IMR-90 (cell line): ENCODE measurements around the gene SLIT1. TPM values are rescaled to one million over a fixed set of nuclear protein-coding genes. Genes with fewer than 3 reads are reported as not detected.
A peak's percentile ranks its signal among the peaks of the same experiment; 100 is the strongest.

Experiments used
- ATAC-seq: fragments of 200-7000 bp; cut with Tn5 transposase; 2 replicates; pipeline ENCODE4 v1.9.1; 2020; ENCODE audit warnings: low read depth, mild to moderate bottlenecking, moderate library complexity
- BruUV-seq: library from RNA; stranded (reverse); fragments of 400-500 nt; replicated peaks from 2 replicates; lab custom pipeline; 2021; lab: Mats Ljungman, UMichigan
- CTCF ChIA-PET: fragments of 300-600 bp; formaldehyde crosslinking; extraction: SDS; loops from one replicate; lab custom pipeline; 2021; ENCODE audit warnings: antibody characterized with exemption; lab: Yijun Ruan, JAX
- POLR2A ChIA-PET: fragments of 300-600 bp; sonication (Branson Sonifier 250); formaldehyde crosslinking; loops from one replicate; lab custom pipeline; 2022; ENCODE audit warnings: antibody characterized with exemption; ENCODE audit not compliant: unreplicated experiment; lab: Charles Lee
- DNase-seq: peaks from one replicate; pipeline ENCODE4 v3.0.0; 2013
- H2AFZ ChIP-seq: replicated peaks from 2 replicates; pipeline ENCODE3; 2013; ENCODE audit warnings: low read length, mild to moderate bottlenecking; ENCODE audit not compliant: poor library complexity
- H2AK5ac ChIP-seq: 2 replicates; pipeline ENCODE4 v1.6.1; 2013; ENCODE audit warnings: low read depth, low read length, inconsistent platforms
- H2AK9ac ChIP-seq: replicated peaks from 2 replicates; pipeline ENCODE3; 2013; ENCODE audit warnings: mild to moderate bottlenecking, low read depth, low read length, moderate library complexity; ENCODE audit not compliant: poor library complexity
- H2BK120ac ChIP-seq: 2 replicates; pipeline ENCODE4 v1.6.1; 2013; ENCODE audit warnings: low read depth, low read length, inconsistent platforms
- H2BK15ac ChIP-seq: 3 replicates; pipeline ENCODE4 v1.6.1; 2013; ENCODE audit warnings: low read depth, low read length, inconsistent platforms
- H2BK20ac ChIP-seq: 2 replicates; pipeline ENCODE4 v1.6.1; 2013; ENCODE audit warnings: low read depth, mild to moderate bottlenecking, inconsistent platforms, low read length, moderate library complexity
- H2BK5ac ChIP-seq: 2 replicates; pipeline ENCODE4 v1.6.1; 2013; ENCODE audit warnings: mild to moderate bottlenecking, low read depth, low read length, inconsistent platforms; ENCODE audit not compliant: poor library complexity, severe bottlenecking
- H3K14ac ChIP-seq: replicated peaks from 2 replicates; pipeline ENCODE4 v1.6.1; 2013; ENCODE audit warnings: low read depth, low read length, inconsistent platforms
- H3K18ac ChIP-seq: 2 replicates; pipeline ENCODE4 v1.6.1; 2013; ENCODE audit warnings: low read depth, low read length, control low read depth
- H3K23ac ChIP-seq: 2 replicates; pipeline ENCODE4 v1.6.1; 2013; ENCODE audit warnings: low read depth, low read length, inconsistent platforms
- H3K27ac ChIP-seq: 2 replicates; pipeline ENCODE4 v1.5.1; 2013; ENCODE audit warnings: mild to moderate bottlenecking, control low read depth, low read length; ENCODE audit not compliant: insufficient read depth
- H3K27me3 ChIP-seq: 2 replicates; pipeline ENCODE4 v1.6.1; 2013; ENCODE audit warnings: low read length; ENCODE audit not compliant: control insufficient read depth, insufficient read depth
- H3K36me3 ChIP-seq: 2 replicates; pipeline ENCODE4 v1.6.1; 2013; ENCODE audit warnings: low read length, mixed read lengths; ENCODE audit not compliant: control insufficient read depth, insufficient read depth
- H3K4ac ChIP-seq: 2 replicates; pipeline ENCODE4 v1.6.1; 2013; ENCODE audit warnings: low read depth, low read length, inconsistent platforms
- H3K4me1 ChIP-seq: 2 replicates; pipeline ENCODE4 v1.6.1; 2013; ENCODE audit warnings: low read length, mixed read lengths; ENCODE audit not compliant: control insufficient read depth, insufficient read depth
- H3K4me2 ChIP-seq: 2 replicates; pipeline ENCODE4 v1.6.1; 2013; ENCODE audit warnings: low read depth, mild to moderate bottlenecking, control low read depth, low read length, moderate library complexity
- H3K4me3 ChIP-seq: 2 replicates; pipeline ENCODE4 v1.5.1; 2013; ENCODE audit warnings: low read depth, mild to moderate bottlenecking, control low read depth, low read length, moderate library complexity; ENCODE audit not compliant: insufficient read depth
- H3K56ac ChIP-seq: 2 replicates; pipeline ENCODE4 v1.6.1; 2013; ENCODE audit warnings: low read length, inconsistent platforms; ENCODE audit not compliant: insufficient read depth; ENCODE audit errors: extremely low read depth
- H3K79me1 ChIP-seq, 2 experiments: 2 replicates each; pipeline ENCODE4 v1.6.1; 2013; ENCODE audit warnings: low read length in 2 of 2, inconsistent platforms in 1 of 2, low read depth in 1 of 2
- H3K9ac ChIP-seq: 2 replicates; pipeline ENCODE4 v1.6.1; 2013; ENCODE audit warnings: low read depth, low read length, control low read depth
- H3K9me1 ChIP-seq: 2 replicates; pipeline ENCODE4 v1.6.1; 2013; ENCODE audit warnings: low read length, inconsistent platforms; ENCODE audit not compliant: insufficient read depth
- H3K9me3 ChIP-seq: 2 replicates; pipeline ENCODE4 v1.6.1; 2013; ENCODE audit warnings: low read length; ENCODE audit not compliant: control insufficient read depth, insufficient read depth
- H4K20me1 ChIP-seq: 2 replicates; pipeline ENCODE4 v1.6.1; 2013; ENCODE audit warnings: low read length, inconsistent platforms; ENCODE audit not compliant: insufficient read depth
- H4K5ac ChIP-seq: 2 replicates; pipeline ENCODE4 v1.6.1; 2013; ENCODE audit warnings: mild to moderate bottlenecking, low read depth, low read length, control low read depth
- H4K8ac ChIP-seq, 2 experiments: 2 replicates each; pipeline ENCODE4 v1.6.1; 2013; ENCODE audit warnings: low read depth in 2 of 2, low read length in 2 of 2, control low read depth in 1 of 2, inconsistent platforms in 1 of 2
- H4K91ac ChIP-seq: 2 replicates; pipeline ENCODE4 v1.6.1; 2013; ENCODE audit warnings: low read depth, low read length, inconsistent platforms; ENCODE audit not compliant: insufficient read depth
- BHLHE40 ChIP-seq: fragments of 150-350 bp; IDR thresholded peaks from 2 replicates; pipeline ENCODE4 v1.6.1; 2016; ENCODE audit warnings: mild to moderate bottlenecking, low read depth, low read length
- CEBPB ChIP-seq: IDR thresholded peaks from 2 replicates; pipeline ENCODE4 v1.6.1; 2012; ENCODE audit warnings: low read depth, low read length, improper control_type of control experiment
- CHD1 ChIP-seq: IDR thresholded peaks from 2 replicates; pipeline ENCODE4 v1.6.1; 2012; ENCODE audit warnings: low read depth, low read length, improper control_type of control experiment
- MAFK ChIP-seq: IDR thresholded peaks from 2 replicates; pipeline ENCODE4 v1.6.1; 2012; ENCODE audit warnings: low read depth, low read length, improper control_type of control experiment
- MAZ ChIP-seq: IDR thresholded peaks from 2 replicates; pipeline ENCODE4 v1.6.1; 2012; ENCODE audit warnings: low read depth, mild to moderate bottlenecking, low read length, improper control_type of control experiment, moderate library complexity, borderline replicate concordance
- RAD21 ChIP-seq: IDR thresholded peaks from 2 replicates; pipeline ENCODE4 v1.6.1; 2012; ENCODE audit warnings: low read length, improper control_type of control experiment
- RCOR1 ChIP-seq: IDR thresholded peaks from 2 replicates; pipeline ENCODE4 v1.6.1; 2012; ENCODE audit warnings: mild to moderate bottlenecking, low read length, improper control_type of control experiment; ENCODE audit not compliant: insufficient replicate concordance
- RFX5 ChIP-seq: IDR thresholded peaks from 2 replicates; pipeline ENCODE4 v1.8.0; 2012; ENCODE audit warnings: low read depth, mild to moderate bottlenecking, low read length, moderate library complexity
- WGBS, 2 experiments: methylation state at CpG; one replicate each; pipeline versions ENCODE4 v1.1.5 to v1.1.7; 2013; ENCODE audit warnings: missing lambda C conversion rate in 2 of 2; ENCODE audit not compliant: insufficient read length in 1 of 2; ENCODE audit errors: extremely low coverage in 2 of 2; 5-methylcytosine and 5-hydroxymethylcytosine counted together
- dilution Hi-C: fragments of 300-500 bp; cut with HindIII; formaldehyde crosslinking; loops from one replicate; pipeline ENCODE4 v1.14.3; 2018; ENCODE audit warnings: low sequenced_read_pairs; ENCODE audit not compliant: unreplicated experiment
- in situ Hi-C: fragments of 300-500 bp; cut with MboI; formaldehyde crosslinking; loops from 3 replicates; pipeline ENCODE4 v1.14.3; 2019; ENCODE audit warnings: low sequenced_read_pairs, inconsistent platforms, mixed read lengths
- intact Hi-C: fragments of 100-400 bp; cut with micrococcal nuclease; formaldehyde crosslinking; loops from 2 replicates; pipeline ENCODE4 v1.10.0; 2022
- polyA plus RNA-seq, 3 experiments: library from polyadenylated mRNA; depleted of rRNA; stranded (reverse); fragments of >200 nt; gene quantifications; 2 replicates each; pipeline ENCODE4 v1.2.3, GENCODE V29; 2012; ENCODE audit warnings: low replicate concordance in 1 of 3
- total RNA-seq: library from RNA; depleted of rRNA; stranded (reverse); fragments of >200 nt; gene quantifications from 2 replicates; pipeline ENCODE4 v1.2.3, GENCODE V29; 2012

SLIT1 gene
- total and polyA plus RNA-seq, 2 of the 4 experiments (the other 2 are of a cell fraction): under 0.01 TPM

DNA sequence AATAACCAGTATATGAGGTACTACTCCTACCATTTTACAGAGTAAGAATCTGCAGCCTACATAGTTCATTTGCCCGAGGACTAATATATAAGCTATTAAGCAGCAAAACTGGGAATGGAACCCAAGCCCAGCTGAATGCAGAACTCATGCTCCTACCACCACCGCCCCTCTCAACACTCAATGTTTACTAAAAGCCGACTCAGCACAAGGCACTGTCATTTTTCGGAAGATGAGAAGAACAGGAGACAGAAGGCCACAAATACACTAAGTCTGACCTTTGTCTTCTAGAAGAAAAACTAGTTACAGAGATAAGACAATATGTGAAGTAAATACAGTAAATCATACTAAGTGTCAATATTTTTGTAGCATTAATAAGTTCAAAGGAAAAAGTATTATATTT is 40.6 kb upstream of the SLIT1 start:
- in situ Hi-C loops: no loop called here
- H2BK5ac ChIP-seq: no peak overlapping the region

More for the DNA sequence above, 40.6 kb upstream of the SLIT1 start:
- H2AK5ac ChIP-seq: no peak overlapping the region
- no peaks in the 10 kb centered on the region for H3K79me1 ChIP-seq
- no peaks in the 10 kb centered on the region for H3K27me3 ChIP-seq
- no peak overlapping the region for H3K23ac ChIP-seq
- no peak overlapping the region for H3K56ac ChIP-seq
- dilution Hi-C loops (no loop called here), intact Hi-C loops (no loop called here)
- no peak overlapping the region for H2BK15ac ChIP-seq
- H4K8ac ChIP-seq: no peak overlapping the region
- CTCF ChIA-PET: interaction anchor here (1.2 to 1.7 kb wide), 2 partner anchors 8 to 9 kb away, joined by 3 to 5 read pairs; no protein-coding TSS in a partner anchor
- TF ChIP-seq MAFK (peak; percentile 51; the same call in 1 of the 2 replicates), RFX5 (no peak), RAD21 (no peak), CEBPB (no peak), BHLHE40 (no peak), MAZ (no peak), RCOR1 (no peak), CHD1 (no peak)
- DNase-seq (no peak), ATAC-seq (no peak)
- BruUV-seq: no TSS peak
- no peak overlapping the region for H3K14ac ChIP-seq
- H3K9ac ChIP-seq: no peak overlapping the region
- POLR2A ChIA-PET: no interaction called here
- no peak overlapping the region for H2AFZ ChIP-seq
- peaks cover 3% of the 10 kb centered on the region; the same call in 1 of the 2 replicates for H3K4me1 ChIP-seq
- H2AK9ac ChIP-seq: no peak overlapping the region
- no peak overlapping the region for H2BK20ac ChIP-seq
- no peaks in the 10 kb centered on the region for H3K9me3 ChIP-seq
- H3K4ac ChIP-seq: no peak overlapping the region
- peaks cover 3% of the 10 kb centered on the region; the same call in 1 of the 2 replicates for H3K36me3 ChIP-seq
- no peak overlapping the region for H4K91ac ChIP-seq
- H2BK120ac ChIP-seq: no peak overlapping the region
- H3K9me1 ChIP-seq: no peaks in the 10 kb centered on the region; the same call in 1 of the 2 replicates
- 20% methylated on average over 1 of the region's 4 CpGs; no CpG with 5 or more reads in 1 of the 2 experiments for WGBS, 2 experiments
- H3K18ac ChIP-seq: no peak overlapping the region
- no peak overlapping the region for H3K4me3 ChIP-seq
- no peak overlapping the region for H4K5ac ChIP-seq
- no peak overlapping the region for H3K27ac ChIP-seq
- H4K20me1 ChIP-seq: no peaks in the 10 kb centered on the region
- no peak overlapping the region for H3K4me2 ChIP-seq
